Peyer's patch (tissue), 4 donors: ENCODE data around the gene C2orf81. TPM values are rescaled to one million over a fixed set of nuclear protein-coding genes. Genes with fewer than 3 reads are reported as not detected.
A peak's percentile ranks its signal among the peaks of the same experiment; 100 is the strongest.
"Not testable (repeated sequence)": the region's sequence is repeated elsewhere in the genome, so short reads cannot be mapped to it uniquely, and the experiment has no call there.

Source experiments
- DNase-seq, 3 donors: peaks; one replicate each; pipeline ENCODE4 v3.0.0-alpha.2; 2017 to 2019
- H3K27ac ChIP-seq, 4 donors: fragments of 200-600 bp; sonication (generic); one replicate each; pipeline ENCODE4 v1.5.1; 2016 to 2019
- H3K27me3 ChIP-seq, 2 donors: fragments of 200-600 bp; sonication (generic); one replicate each; pipeline ENCODE4 v1.5.1; 2019
- H3K36me3 ChIP-seq, 3 donors: fragments of 200-600 bp; sonication (generic); one replicate each; pipeline ENCODE4 v1.5.1; 2016 to 2019
- H3K4me1 ChIP-seq, 4 donors: fragments of 200-600 bp; sonication (generic); one replicate each; pipeline ENCODE4 v1.5.1; 2016 to 2019
- H3K4me3 ChIP-seq, 4 donors: fragments of 200-600 bp; sonication (generic); 1 replicate in 3 of 4; 2 replicates in 1 of 4; pipeline ENCODE4 v1.5.1; 2016 to 2019; ENCODE audit warnings: mild to moderate bottlenecking in 1 of 4
- H3K9me3 ChIP-seq, 4 donors: fragments of 200-600 bp; sonication (generic); one replicate each; pipeline ENCODE4 v1.5.1; 2016 to 2019; ENCODE audit warnings: mild to moderate bottlenecking in 1 of 4
- CTCF ChIP-seq, 6 experiments: fragments of 450-650 bp in 4 of 6; fragments of 200-600 bp in 2 of 6; sonication (generic) in 1 of 6; IDR thresholded peaks; one replicate each; pipeline ENCODE4 v1.5.1; 2017 to 2019; ENCODE audit warnings: antibody characterized with exemption in 6 of 6, mild to moderate bottlenecking in 3 of 6, moderate library complexity in 1 of 6
- POLR2A ChIP-seq, 2 donors: fragments of 450-650 bp; IDR thresholded peaks; one replicate each; pipeline ENCODE4 v1.5.1; 2017; ENCODE audit warnings: antibody characterized with exemption in 2 of 2, mild to moderate bottlenecking in 2 of 2, moderate library complexity in 2 of 2
- total RNA-seq, 4 donors: library from RNA; depleted of rRNA; stranded (reverse); fragments of >200 nt; gene quantifications; one replicate each; pipeline ENCODE4 v1.1.0, GENCODE V29; 2016

Gene C2orf81
- total RNA-seq, 4 donors from 2014 or later: 0.94 to 3.3 (median 1.7) TPM

DNA sequence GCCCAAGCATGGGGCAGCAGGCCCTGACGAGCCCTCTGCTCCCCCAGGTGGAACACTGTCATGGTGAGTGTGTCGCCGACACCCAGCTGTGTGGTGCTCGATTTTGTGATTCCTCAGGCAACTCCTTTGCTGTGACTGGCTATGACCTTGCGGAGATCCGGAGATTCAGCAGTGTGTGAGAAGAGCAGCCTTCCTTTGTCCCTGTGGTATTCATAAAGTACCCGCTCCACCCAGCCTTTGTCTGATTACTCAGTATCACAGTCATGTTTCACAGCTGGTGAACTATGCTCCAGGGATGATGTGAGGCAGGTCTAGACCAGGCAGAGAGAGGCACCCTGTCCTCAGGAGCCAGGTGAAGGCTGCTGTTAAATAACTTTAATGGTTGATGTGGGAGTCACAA lies 4.1 kb upstream of the C2orf81 start:
- H3K4me1 ChIP-seq: peaks cover 0 to 17% (median 3%) of the 10 kb centered on the region in 4 donors

DNA sequence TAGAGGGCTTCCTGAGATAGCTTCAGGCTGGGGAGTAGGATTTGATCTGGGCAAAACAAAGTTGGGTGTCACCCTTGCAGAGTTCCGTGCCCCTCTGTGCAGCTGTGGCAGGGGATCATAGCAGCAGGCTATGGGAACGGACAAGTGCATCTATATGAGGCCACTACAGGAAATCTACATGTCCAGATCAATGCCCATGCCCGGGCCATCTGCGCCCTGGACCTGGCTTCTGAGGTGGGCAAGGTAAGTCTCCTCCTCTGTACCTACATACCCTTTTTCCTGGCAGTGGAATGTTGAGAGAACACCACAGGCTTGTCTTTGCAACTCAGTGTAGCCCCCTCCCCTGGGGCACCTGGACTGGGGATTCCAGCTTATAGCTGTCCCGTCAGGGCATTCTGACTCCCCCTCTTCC lies 3.6 kb upstream of the C2orf81 start:
- no peaks in the 10 kb centered on the region for H3K27me3 ChIP-seq
- peaks cover 0 to 12% (median under 1%) of the 10 kb centered on the region in 4 donors for H3K4me1 ChIP-seq
- DNase-seq: no peak
- H3K9me3 ChIP-seq: no peaks in the 10 kb centered on the region
- H3K27ac ChIP-seq: peak overlapping the region in 2 of 4 donors; percentile 46 to 75
- H3K4me3 ChIP-seq: no peak overlapping the region
- TF ChIP-seq POLR2A (IDR thresholded peaks at IDR 0.05) (no peak), CTCF (IDR thresholded peaks at IDR 0.05) (no peak)
- H3K36me3 ChIP-seq: peaks cover 0 to 46% (median 0%) of the 10 kb centered on the region in 3 donors

More for the DNA sequence above, 4.1 kb upstream of the C2orf81 start:
- DNase-seq: peak in 1 of 3 donors; percentile 70
- Histone ChIP-seq H3K27me3 (no peaks in the 10 kb centered on the region), H3K9me3 (no peaks in the 10 kb centered on the region), H3K4me3 (no peak overlapping the region), H3K27ac (peak overlapping the region in 2 of 4 donors; percentile 46 to 75), H3K36me3 (peaks cover 0 to 46% (median 0%) of the 10 kb centered on the region in 3 donors)
- TF ChIP-seq CTCF (IDR thresholded peaks at IDR 0.05): no peak
- TF ChIP-seq POLR2A (IDR thresholded peaks at IDR 0.05): no peak

GRCh38 chr2:74424139-74424992 lies 2.9 kb upstream of the C2orf81 start:
- H3K27ac ChIP-seq: no peak overlapping the region
- no peaks in the 10 kb centered on the region for H3K9me3 ChIP-seq
- DNase-seq: no peak
- no peaks in the 10 kb centered on the region for H3K27me3 ChIP-seq
- no peak overlapping the region for H3K4me3 ChIP-seq
- TF ChIP-seq CTCF (IDR thresholded peaks at IDR 0.05) (no peak), POLR2A (IDR thresholded peaks at IDR 0.05) (no peak)
- peaks cover 0 to 10% (median 0%) of the 10 kb centered on the region in 4 donors for H3K4me1 ChIP-seq
- peaks cover 0 to 43% (median 0%) of the 10 kb centered on the region in 3 donors for H3K36me3 ChIP-seq

DNA sequence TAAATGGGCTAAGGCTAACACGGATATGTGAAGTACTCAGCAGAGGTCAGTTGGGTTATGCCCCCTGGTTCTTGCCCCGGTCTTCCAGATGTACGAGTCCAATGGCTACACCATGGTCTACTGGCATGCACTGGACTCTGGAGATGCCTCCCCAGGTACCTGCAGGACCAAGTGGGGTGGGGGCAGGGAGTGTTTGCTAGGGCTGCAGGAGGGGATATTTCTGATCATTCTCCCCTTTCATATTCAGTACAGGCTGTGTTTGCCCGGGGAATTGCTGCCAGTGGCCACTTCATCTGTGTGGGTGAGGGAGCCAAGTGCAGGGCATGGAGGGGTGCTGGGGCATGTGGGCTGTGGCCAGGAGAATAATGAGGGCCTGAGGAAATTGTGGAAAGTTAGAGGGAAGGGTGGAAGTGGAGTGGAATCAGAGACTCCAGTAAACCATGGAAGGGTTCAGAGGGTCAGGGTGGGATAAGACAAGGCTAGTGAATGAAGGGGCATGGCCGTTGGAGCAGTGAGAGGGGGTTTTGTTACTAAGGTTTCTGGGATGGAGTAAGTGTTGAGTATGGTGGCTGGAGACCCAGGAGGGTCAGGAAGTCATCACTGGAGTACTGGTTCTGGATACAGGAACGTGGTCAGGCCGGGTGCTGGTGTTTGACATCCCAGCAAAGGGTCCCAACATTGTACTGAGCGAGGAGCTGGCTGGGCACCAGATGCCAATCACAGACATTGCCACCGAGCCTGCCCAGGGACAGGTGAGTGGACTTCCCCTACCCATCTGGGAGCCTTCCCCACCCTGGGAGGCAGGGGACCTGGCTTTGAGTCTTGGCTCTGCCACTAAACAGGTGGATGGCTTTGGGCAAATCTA lies 2.0 kb upstream of the C2orf81 start:
- no peak for DNase-seq
- Histone ChIP-seq H3K4me3 (no peak overlapping the region), H3K36me3 (peaks cover 0 to 34% (median 0%) of the 10 kb centered on the region in 3 donors), H3K27ac (no peak overlapping the region), H3K4me1 (peaks cover 0 to 4% (median 0%) of the 10 kb centered on the region in 4 donors), H3K9me3 (no peaks in the 10 kb centered on the region), H3K27me3 (no peaks in the 10 kb centered on the region)
- TF ChIP-seq POLR2A (IDR thresholded peaks at IDR 0.05) (no peak), CTCF (IDR thresholded peaks at IDR 0.05) (no peak)

DNA sequence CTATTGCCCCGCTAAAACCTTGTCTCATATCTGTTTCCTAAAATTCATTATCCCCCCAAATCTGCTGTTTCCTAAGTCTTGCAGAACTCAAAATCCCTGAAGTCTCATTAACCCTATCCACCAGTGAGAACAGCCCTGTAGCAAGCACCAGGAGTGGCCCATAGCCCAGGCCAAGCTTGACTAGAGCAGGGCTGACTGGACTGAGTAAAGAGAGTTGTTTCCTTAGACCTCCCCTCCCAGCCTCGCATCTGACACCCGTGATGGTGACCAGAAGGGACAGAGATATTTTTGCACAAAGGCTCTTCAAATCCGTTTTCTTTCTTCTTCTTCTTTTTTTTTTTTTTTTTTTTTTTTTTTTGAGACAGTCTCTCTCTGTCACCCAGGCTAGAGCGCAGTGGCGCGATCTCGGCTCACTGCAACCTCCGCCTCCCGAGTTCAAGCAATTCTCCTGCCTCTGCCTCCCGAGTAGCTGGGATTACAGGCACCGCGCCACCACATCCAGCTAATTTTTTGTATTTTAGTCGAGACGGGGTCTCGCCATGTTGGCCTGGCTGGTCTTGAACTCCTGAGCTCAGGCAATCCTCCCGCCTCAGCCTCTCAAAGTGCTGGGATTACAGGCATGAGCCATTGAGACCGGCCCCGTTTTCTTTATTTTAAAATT lies 846 bp downstream of the C2orf81 start:
- H3K27me3 ChIP-seq, H3K36me3 ChIP-seq, DNase-seq, H3K9me3 ChIP-seq, H3K4me1 ChIP-seq: not testable (repeated sequence)
- Histone ChIP-seq H3K27ac (peak overlapping the region in 2 of 4 donors; percentile 58 to 82), H3K4me3 (peak overlapping the region in 2 of 4 donors; percentile 63 to 69)
